Endothelial cell of umbilical vein (primary cell): ENCODE measurements around the gene ATP6V1F. TPM values are rescaled to one million over a fixed set of nuclear protein-coding genes. Genes with fewer than 3 reads are reported as not detected.

Experiments used
- BruUV-seq: library from RNA; stranded (reverse); fragments of 400-500 nt; replicated peaks from 2 replicates; lab custom pipeline; 2021; lab: Mats Ljungman, UMichigan
- CTCF ChIA-PET: fragments of 300-600, 350-600 bp; sonication (Branson Sonifier 250); formaldehyde crosslinking; loops from one replicate; lab custom pipeline; 2021; ENCODE audit warnings: antibody characterized with exemption, inconsistent platforms; lab: Charles Lee
- POLR2A ChIA-PET: fragments of 300-600, 350-600 bp; sonication (Branson Sonifier 250); formaldehyde crosslinking; loops from one replicate; lab custom pipeline; 2021; ENCODE audit warnings: antibody characterized with exemption, inconsistent platforms; lab: Charles Lee
- DNase-seq: peaks from one replicate; pipeline ENCODE4 v3.0.0-alpha.2; 2011; ENCODE audit warnings: low read depth, low spot score
- FAIRE-seq: peaks from 2 replicates; lab custom pipeline; 2011; peaks lifted over from hg19 to GRCh38; lab: Jason Lieb, UNC
- H2AFZ ChIP-seq: 2 replicates; pipeline ENCODE4 v1.6.0; 2012; ENCODE audit warnings: low read depth, low read length, control low read depth, inconsistent platforms
- H3K27ac ChIP-seq: 2 replicates; pipeline ENCODE4 v1.5.1; 2011; ENCODE audit warnings: low read depth, mild to moderate bottlenecking, control low read depth, low read length, moderate library complexity; ENCODE audit not compliant: insufficient read depth
- H3K27me3 ChIP-seq, 2 experiments: 2 replicates each; pipeline versions ENCODE4 v1.6.0 to v1.6.1; 2011; ENCODE audit warnings: low read length in 2 of 2, mixed read lengths in 1 of 2; ENCODE audit not compliant: control insufficient read depth in 2 of 2, insufficient read depth in 2 of 2
- H3K36me3 ChIP-seq, 2 experiments: 2 replicates in 1 of 2; 3 replicates in 1 of 2; pipeline ENCODE4 v1.5.1; 2011; ENCODE audit warnings: low read length in 2 of 2, mild to moderate bottlenecking in 1 of 2, moderate library complexity in 1 of 2; ENCODE audit not compliant: control insufficient read depth in 2 of 2, insufficient read depth in 2 of 2; ENCODE audit errors: extremely low read depth in 1 of 2
- H3K4me1 ChIP-seq: 3 replicates; pipeline ENCODE4 v1.5.1; 2011; ENCODE audit warnings: mild to moderate bottlenecking, low read length; ENCODE audit not compliant: control insufficient read depth, insufficient read depth; ENCODE audit errors: extremely low read depth
- H3K4me2 ChIP-seq: 2 replicates; pipeline ENCODE4 v1.6.1; 2011; ENCODE audit warnings: low read length, control low read depth, mixed read lengths; ENCODE audit not compliant: insufficient read depth
- H3K4me3 ChIP-seq, 3 experiments: fragments of 200-600 bp in 1 of 3; sonication (generic), shearing (Covaris generic) in 1 of 3; replicated peaks in 1 of 3; 2 replicates each; pipeline ENCODE4 v1.5.1; 2011 to 2016; ENCODE audit warnings: control low read depth in 3 of 3, low read length in 3 of 3, mild to moderate bottlenecking in 2 of 3, inconsistent platforms in 1 of 3, low read depth in 1 of 3, moderate library complexity in 1 of 3; ENCODE audit not compliant: insufficient read depth in 1 of 3
- H3K79me2 ChIP-seq: 2 replicates; pipeline ENCODE4 v1.6.0; 2012; ENCODE audit warnings: low read length, inconsistent platforms; ENCODE audit not compliant: control insufficient read depth, insufficient read depth
- H3K9ac ChIP-seq: replicated peaks from 2 replicates; pipeline ENCODE3; 2011; ENCODE audit warnings: low read length, control low read depth; ENCODE audit not compliant: insufficient read depth; ENCODE audit errors: extremely low read depth
- H3K9me1 ChIP-seq: replicated peaks from 3 replicates; pipeline ENCODE4 v1.6.0; 2011; ENCODE audit warnings: mild to moderate bottlenecking, low read length; ENCODE audit not compliant: control insufficient read depth, insufficient read depth; ENCODE audit errors: extremely low read depth
- H3K9me3 ChIP-seq: replicated peaks from 2 replicates; pipeline ENCODE4 v1.5.1; 2012; ENCODE audit warnings: low read length, inconsistent platforms; ENCODE audit not compliant: control insufficient read depth, insufficient read depth
- H4K20me1 ChIP-seq: replicated peaks from 2 replicates; pipeline ENCODE3; 2011; ENCODE audit warnings: mild to moderate bottlenecking, low read length; ENCODE audit not compliant: control insufficient read depth, insufficient read depth; ENCODE audit errors: extremely low read depth
- FOS ChIP-seq: IDR thresholded peaks from 2 replicates; pipeline ENCODE4 v1.6.1; 2011; ENCODE audit warnings: mild to moderate bottlenecking, low read length, moderate library complexity, borderline replicate concordance; ENCODE audit not compliant: insufficient read depth
- GATA2 ChIP-seq: IDR thresholded peaks from 2 replicates; pipeline ENCODE4 v1.7.0; 2011; ENCODE audit warnings: low read depth, mild to moderate bottlenecking, moderate library complexity, mixed read lengths, low read length; ENCODE audit not compliant: insufficient read length, insufficient read depth
- MYC ChIP-seq: IDR thresholded peaks from one replicate; pipeline ENCODE4 v1.6.1; 2011; ENCODE audit warnings: mild to moderate bottlenecking, low read depth, low read length
- dilution Hi-C: fragments of 300-500 bp; cut with MboI; formaldehyde crosslinking; loops from one replicate; pipeline ENCODE4 v1.15.0; 2019; ENCODE audit warnings: low sequenced_read_pairs; ENCODE audit not compliant: extremely low pct_ligation_motif_present
- intact Hi-C: fragments of 100-400 bp; cut with micrococcal nuclease; formaldehyde crosslinking; loops from one replicate; pipeline ENCODE4 v1.10.0; 2022
- polyA plus RNA-seq, 4 experiments: library from polyadenylated mRNA; depleted of rRNA in 3 of 4; stranded (reverse) in 3 of 4; unstranded in 1 of 4; fragments of >200 nt; gene quantifications; 2 replicates each; pipeline versions ENCODE4 v1.2.1 to v1.2.3, GENCODE V29; 2011 to 2012; ENCODE audit warnings: missing spikeins in 1 of 4
- total RNA-seq: library from RNA; stranded (reverse); gene quantifications from 2 replicates; pipeline ENCODE4 v1.2.3, GENCODE V29; 2021
- TF ChIP-seq, protein P1 (sequence below): IDR thresholded peaks from 2 replicates; pipeline ENCODE4 v1.6.1; 2011; ENCODE audit not compliant: insufficient read depth, insufficient read length
- TF ChIP-seq, protein P2 (sequence below), 2 donors: IDR thresholded peaks; 1 replicate in 1 of 2; 2 replicates in 1 of 2; pipeline ENCODE4 v1.5.1; 2011; ENCODE audit warnings: low read length in 2 of 2, mild to moderate bottlenecking in 2 of 2, moderate library complexity in 2 of 2, control low read depth in 1 of 2, inconsistent platforms in 1 of 2, low read depth in 1 of 2; ENCODE audit not compliant: insufficient read depth in 1 of 2; ENCODE audit errors: extremely low read depth in 1 of 2

Gene ATP6V1F
- total and polyA plus RNA-seq, 2 donors (not counting 3 experiments of a cell fraction or from before 2014, with no cell fraction given): 156 to 360 TPM

DNA sequence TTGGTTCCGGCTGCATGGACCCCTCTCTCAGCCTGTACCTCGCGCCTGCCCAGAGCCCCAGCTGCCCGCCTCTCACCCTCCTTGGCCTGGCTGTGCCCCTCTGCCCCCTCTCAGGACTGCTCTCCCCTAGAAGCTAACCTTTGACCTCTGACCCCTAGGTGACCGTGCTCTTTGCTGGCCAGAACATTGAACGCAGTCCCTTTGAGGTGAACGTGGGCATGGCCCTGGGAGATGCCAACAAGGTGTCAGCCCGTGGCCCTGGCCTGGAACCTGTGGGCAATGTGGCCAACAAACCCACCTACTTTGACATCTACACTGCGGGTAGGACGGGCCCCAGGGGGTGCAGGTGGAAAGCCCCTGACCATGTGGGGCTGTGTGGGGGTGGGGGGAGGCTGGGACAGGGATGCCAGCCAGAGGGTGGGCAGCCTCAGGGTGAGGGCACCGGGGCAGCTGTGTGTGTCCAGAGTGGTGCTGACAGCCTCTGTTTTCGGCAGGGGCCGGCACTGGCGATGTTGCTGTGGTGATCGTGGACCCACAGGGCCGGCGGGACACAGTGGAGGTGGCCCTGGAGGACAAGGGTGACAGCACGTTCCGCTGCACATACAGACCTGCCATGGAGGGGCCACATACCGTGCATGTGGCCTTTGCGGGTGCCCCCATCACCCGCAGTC lies 24.4 kb upstream of the ATP6V1F start:
- FAIRE-seq (no peak), DNase-seq (no peak)
- CTCF ChIA-PET: no interaction called here
- Histone ChIP-seq H3K9me3 (no peaks in the 10 kb centered on the region), H3K27me3 (no peaks in the 10 kb centered on the region), H3K36me3 (peaks cover 11 to 63% of the 10 kb centered on the region in 2 experiments), H4K20me1 (no peaks in the 10 kb centered on the region), H3K4me1 (peaks cover 6% of the 10 kb centered on the region), H2AFZ (no peak overlapping the region), H3K9me1 (no peaks in the 10 kb centered on the region), H3K27ac (no peak overlapping the region), H3K4me3 (no peak overlapping the region), H3K9ac (no peak overlapping the region), H3K4me2 (no peak overlapping the region), H3K79me2 (peaks cover 2% of the 10 kb centered on the region)
- dilution Hi-C loops: no loop called here
- intact Hi-C loops: no loop called here
- BruUV-seq: no TSS peak
- POLR2A ChIA-PET: no interaction called here
- TF ChIP-seq MYC: no peak
- no peak for TF ChIP-seq FOS
- TF ChIP-seq GATA2: no peak
- TF ChIP-seq, protein P1, sequence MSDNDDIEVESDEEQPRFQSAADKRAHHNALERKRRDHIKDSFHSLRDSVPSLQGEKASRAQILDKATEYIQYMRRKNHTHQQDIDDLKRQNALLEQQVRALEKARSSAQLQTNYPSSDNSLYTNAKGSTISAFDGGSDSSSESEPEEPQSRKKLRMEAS: no peak
- TF ChIP-seq, protein P2, sequence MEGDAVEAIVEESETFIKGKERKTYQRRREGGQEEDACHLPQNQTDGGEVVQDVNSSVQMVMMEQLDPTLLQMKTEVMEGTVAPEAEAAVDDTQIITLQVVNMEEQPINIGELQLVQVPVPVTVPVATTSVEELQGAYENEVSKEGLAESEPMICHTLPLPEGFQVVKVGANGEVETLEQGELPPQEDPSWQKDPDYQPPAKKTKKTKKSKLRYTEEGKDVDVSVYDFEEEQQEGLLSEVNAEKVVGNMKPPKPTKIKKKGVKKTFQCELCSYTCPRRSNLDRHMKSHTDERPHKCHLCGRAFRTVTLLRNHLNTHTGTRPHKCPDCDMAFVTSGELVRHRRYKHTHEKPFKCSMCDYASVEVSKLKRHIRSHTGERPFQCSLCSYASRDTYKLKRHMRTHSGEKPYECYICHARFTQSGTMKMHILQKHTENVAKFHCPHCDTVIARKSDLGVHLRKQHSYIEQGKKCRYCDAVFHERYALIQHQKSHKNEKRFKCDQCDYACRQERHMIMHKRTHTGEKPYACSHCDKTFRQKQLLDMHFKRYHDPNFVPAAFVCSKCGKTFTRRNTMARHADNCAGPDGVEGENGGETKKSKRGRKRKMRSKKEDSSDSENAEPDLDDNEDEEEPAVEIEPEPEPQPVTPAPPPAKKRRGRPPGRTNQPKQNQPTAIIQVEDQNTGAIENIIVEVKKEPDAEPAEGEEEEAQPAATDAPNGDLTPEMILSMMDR (IDR thresholded peaks at IDR 0.05; ENCODE audit: extremely low read depth in 1 of 2, insufficient read depth in 1 of 2, low read depth in 1 of 2, low read length in 2 of 2): no peak
